ENCODE results near the gene VASP.

Gene VASP

GRCh38 chr19:45531349-45531748 is 24.1 kb downstream of the VASP start:
- no peak overlapping the region for H3K4me3 ChIP-seq (replicated peaks; ENCODE audit: low read depth, low read length)

GRCh38 chr19:45539459-45539858 is 32.2 kb downstream of the VASP start:
- no peak for DNase-seq (ENCODE audit: low read depth)
- no peak for TF ChIP-seq CTCF (IDR thresholded peaks at IDR 0.05; ENCODE audit: low read length, missing control alignments)
- H3K4me3 ChIP-seq (replicated peaks; ENCODE audit: low read depth, low read length) = no peak overlapping the region

More at GRCh38 chr19:45531349-45531748, 24.1 kb downstream of the VASP start:
- TF ChIP-seq CTCF (IDR thresholded peaks at IDR 0.05; ENCODE audit: low read length, missing control alignments) = no peak
- DNase-seq (ENCODE audit: low read depth) = no peak

GRCh38 chr19:45542234-45542668 is 35.0 kb downstream of the VASP start:
- no peak for DNase-seq (ENCODE audit: low read depth)
- no peak overlapping the region for H3K4me3 ChIP-seq (replicated peaks; ENCODE audit: low read depth, low read length)
- no peak for TF ChIP-seq CTCF (IDR thresholded peaks at IDR 0.05; ENCODE audit: low read length, missing control alignments)

- DNase-seq (ENCODE audit: low read depth) = no peak
- no peak overlapping the region for H3K4me3 ChIP-seq (replicated peaks; ENCODE audit: low read depth, low read length)
- no peak for TF ChIP-seq CTCF (IDR thresholded peaks at IDR 0.05; ENCODE audit: low read length, missing control alignments)
Measured at GRCh38 chr19:45547211-45547770, 40.0 kb downstream of the VASP start.

GRCh38 chr19:45547965-45548609 is 40.8 kb downstream of the VASP start:
- peak; percentile 49 for DNase-seq (ENCODE audit: low read depth)

GRCh38 chr19:45553464-45553863 is 46.2 kb downstream of the VASP start:
- no peak overlapping the region for H3K4me3 ChIP-seq (replicated peaks; ENCODE audit: low read depth, low read length)
- TF ChIP-seq CTCF (IDR thresholded peaks at IDR 0.05; ENCODE audit: low read length, missing control alignments) = no peak
- no peak for DNase-seq (ENCODE audit: low read depth)

More at GRCh38 chr19:45547965-45548609, 40.8 kb downstream of the VASP start:
- no peak for TF ChIP-seq CTCF (IDR thresholded peaks at IDR 0.05; ENCODE audit: low read length, missing control alignments)
- no peak overlapping the region for H3K4me3 ChIP-seq (replicated peaks; ENCODE audit: low read depth, low read length)

GRCh38 chr19:45554481-45554880 is 47.2 kb downstream of the VASP start:
- no peak for DNase-seq (ENCODE audit: low read depth)
- TF ChIP-seq CTCF (IDR thresholded peaks at IDR 0.05; ENCODE audit: low read length, missing control alignments) = no peak

More at GRCh38 chr19:45554481-45554880, 47.2 kb downstream of the VASP start:
- H3K4me3 ChIP-seq (replicated peaks; ENCODE audit: low read depth, low read length) = no peak overlapping the region
